HK-2 (cell line): ENCODE results near the gene PDE11A.

Source experiments
- DNase-seq: peaks from one replicate; pipeline ENCODE4 v3.0.0-alpha.2; 2018; ENCODE audit not compliant: unreplicated experiment

PDE11A gene

GRCh38 chr2:177599139-177599688, 473.4 kb downstream of the PDE11A start:
- no peak for DNase-seq

GRCh38 chr2:177598326-177599138, 474.0 kb downstream of the PDE11A start:
- DNase-seq = no peak

GRCh38 chr2:177597759-177598158, 474.8 kb downstream of the PDE11A start:
- DNase-seq = no peak

GRCh38 chr2:177596866-177597265, 475.7 kb downstream of the PDE11A start:
- no peak for DNase-seq

- DNase-seq = no peak
Measured at GRCh38 chr2:177595126-177595845, 477.3 kb downstream of the PDE11A start.

GRCh38 chr2:177593402-177593801, 479.2 kb downstream of the PDE11A start:
- DNase-seq = no peak

GRCh38 chr2:177592945-177593344, 479.6 kb downstream of the PDE11A start:
- no peak for DNase-seq

GRCh38 chr2:177592397-177592796, 480.2 kb downstream of the PDE11A start:
- no peak for DNase-seq

GRCh38 chr2:177589186-177589585, 483.4 kb downstream of the PDE11A start:
- DNase-seq = peak; percentile 21

GRCh38 chr2:177588671-177589070, 483.9 kb downstream of the PDE11A start:
- DNase-seq = no peak

GRCh38 chr2:177587371-177587770, 485.2 kb downstream of the PDE11A start:
- DNase-seq = no peak

- no peak for DNase-seq
Measured at GRCh38 chr2:177586154-177586553, 486.4 kb downstream of the PDE11A start.

- DNase-seq = no peak
Measured at GRCh38 chr2:177585234-177585863, 487.2 kb downstream of the PDE11A start.

- peak; percentile 22 for DNase-seq
Measured at GRCh38 chr2:177584030-177584692, 488.4 kb downstream of the PDE11A start.

- no peak for DNase-seq
Measured at GRCh38 chr2:177582000-177582399, 490.6 kb downstream of the PDE11A start.

- no peak for DNase-seq
Measured at GRCh38 chr2:177579486-177580036, 493.0 kb downstream of the PDE11A start.

GRCh38 chr2:177578454-177578853, 494.1 kb downstream of the PDE11A start:
- DNase-seq = no peak

GRCh38 chr2:177577075-177577474, 495.5 kb downstream of the PDE11A start:
- no peak for DNase-seq

- DNase-seq = no peak
Measured at GRCh38 chr2:177575358-177575757, 497.2 kb downstream of the PDE11A start.

- no peak for DNase-seq
Measured at GRCh38 chr2:177574356-177574755, 498.2 kb downstream of the PDE11A start.
